Measurements from ENCODE around the gene AP4E1. TPM values are rescaled to one million over a fixed set of nuclear protein-coding genes. Genes with fewer than 3 reads are reported as not detected.

The AP4E1 gene
- total RNA-seq, 1 donor from 2014 or later, result 15.8 TPM

DNA sequence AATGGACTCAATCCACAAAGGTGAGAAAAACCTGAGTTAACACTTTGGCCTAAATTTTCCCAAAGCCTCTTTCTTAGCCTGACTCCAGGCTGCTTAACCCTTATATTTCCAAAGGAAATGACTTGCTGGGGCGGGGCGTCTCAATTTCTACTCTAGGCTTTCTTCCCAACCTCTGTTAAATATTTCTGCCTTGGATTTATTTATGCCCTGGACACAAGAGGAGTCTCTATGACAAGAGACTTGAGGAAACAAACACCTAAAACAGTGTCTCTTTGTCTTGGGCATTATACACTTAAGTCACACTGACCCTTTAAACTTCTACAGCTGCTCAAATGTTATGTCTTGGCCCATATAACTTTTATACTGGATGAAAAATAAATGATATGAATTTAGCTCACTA lies 28.3 kb upstream of the AP4E1 start:
- Mint-ChIP-seq H3K27ac (peak overlapping the region; percentile 88), H3K27me3 (ENCODE audit: insufficient read depth) (no peaks in the 10 kb centered on the region), H3K36me3 (ENCODE audit: low read depth) (peaks cover 4% of the 10 kb centered on the region), H3K9me3 (peaks cover 5% of the 10 kb centered on the region), H3K4me1 (ENCODE audit: low read depth) (peaks cover 78% of the 10 kb centered on the region), H3K4me3 (peak overlapping the region; percentile 65)
- no peak for DNase-seq (ENCODE audit: low spot score)
- intact Hi-C loops (cut with micrococcal nuclease), result loop anchor here (1.0 to 5.0 kb wide), 3 partner anchors 27 to 458 kb away; partner anchors contain the start of genes SPPL2A and USP8

DNA sequence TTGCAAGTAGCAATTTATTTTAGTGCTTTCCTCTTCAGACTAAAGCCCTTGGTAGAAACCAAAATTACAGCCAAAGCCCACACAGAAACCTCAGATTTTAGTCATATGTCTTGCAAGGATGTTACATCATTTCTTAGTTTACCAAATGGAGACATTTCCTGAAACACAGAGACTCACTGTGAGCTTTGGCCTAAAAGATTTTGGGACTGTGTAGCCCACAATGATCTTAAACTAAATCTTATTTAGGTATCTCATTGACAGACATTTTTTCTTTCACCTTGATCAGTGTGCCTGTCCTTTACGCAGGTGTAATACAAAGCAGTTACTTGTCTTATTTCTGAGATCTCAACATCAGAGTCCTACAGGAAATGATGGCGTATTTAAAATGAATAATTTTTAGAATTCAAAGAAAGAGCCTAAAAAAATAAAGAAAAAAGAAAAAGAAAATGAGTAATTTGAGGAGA lies 27.8 kb upstream of the AP4E1 start:
- no peaks in the 10 kb centered on the region for H3K27me3 Mint-ChIP-seq (ENCODE audit: insufficient read depth)
- peaks cover 5% of the 10 kb centered on the region for H3K9me3 Mint-ChIP-seq
- peaks cover 4% of the 10 kb centered on the region for H3K36me3 Mint-ChIP-seq (ENCODE audit: low read depth)
- peaks cover 83% of the 10 kb centered on the region for H3K4me1 Mint-ChIP-seq (ENCODE audit: low read depth)
- intact Hi-C loops (cut with micrococcal nuclease), result loop anchor here (1.0 to 5.0 kb wide), 3 partner anchors 27 to 458 kb away; partner anchors contain the start of genes SPPL2A and USP8
- peak; percentile 29 for DNase-seq (ENCODE audit: low spot score)
- peak overlapping the region; percentile 88 for H3K27ac Mint-ChIP-seq
- peak overlapping the region; percentile 65 for H3K4me3 Mint-ChIP-seq

DNA sequence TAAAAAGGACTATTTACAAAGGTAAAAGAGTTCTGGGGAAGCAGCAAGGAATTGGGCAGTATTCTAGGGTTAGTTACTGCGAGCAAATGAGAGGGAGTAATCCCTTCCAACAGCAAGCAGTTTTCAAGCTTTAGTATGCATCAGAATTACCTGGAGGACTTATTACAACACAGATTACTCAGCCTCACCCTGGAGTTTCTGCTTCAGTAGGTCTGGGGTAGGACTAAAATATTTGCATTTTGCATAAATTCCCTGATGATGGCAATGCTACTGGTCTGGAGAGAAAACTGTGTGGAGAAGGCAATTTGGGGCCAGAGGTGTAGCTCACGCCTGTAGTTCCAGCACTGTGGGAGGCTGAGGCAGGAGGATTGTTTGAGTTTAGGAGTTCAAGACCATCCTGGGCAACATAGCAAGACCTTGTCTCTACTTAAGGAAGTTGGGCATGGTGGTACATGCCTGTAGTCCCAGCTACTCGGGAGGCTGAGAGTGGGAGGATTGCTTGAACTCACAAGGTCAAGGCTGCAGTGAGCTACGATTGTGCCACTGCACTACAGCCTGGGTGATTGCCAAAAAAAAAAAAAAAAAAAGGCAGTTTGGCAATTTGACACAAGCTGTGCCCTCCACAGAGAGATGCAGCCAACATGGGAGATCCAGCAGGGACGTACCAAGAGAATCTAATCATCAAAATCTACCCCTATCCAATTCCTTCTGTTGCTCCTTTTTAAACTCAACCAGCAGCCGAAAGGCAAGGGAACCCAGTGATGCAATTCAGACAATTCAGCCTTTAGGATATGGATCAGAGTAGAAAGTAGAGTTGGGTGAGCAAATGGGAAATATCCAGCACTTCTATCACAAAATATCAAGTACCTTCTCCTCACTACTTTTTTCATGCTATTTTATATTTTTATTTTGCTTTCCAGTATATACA lies 27.1 kb upstream of the AP4E1 start:
- peak overlapping the region; percentile 88 for H3K27ac Mint-ChIP-seq
- H3K9me3 Mint-ChIP-seq, result peaks cover 5% of the 10 kb centered on the region
- no peak for DNase-seq (ENCODE audit: low spot score)
- H3K4me3 Mint-ChIP-seq, result no peak overlapping the region
- H3K4me1 Mint-ChIP-seq (ENCODE audit: low read depth), result peaks cover 89% of the 10 kb centered on the region
- no peaks in the 10 kb centered on the region for H3K27me3 Mint-ChIP-seq (ENCODE audit: insufficient read depth)
- intact Hi-C loops (cut with micrococcal nuclease), result loop anchor here (5.0 kb wide), 1 partner anchor 459 kb away; the partner anchor contains the start of gene USP8
- H3K36me3 Mint-ChIP-seq (ENCODE audit: low read depth), result peaks cover 4% of the 10 kb centered on the region

DNA sequence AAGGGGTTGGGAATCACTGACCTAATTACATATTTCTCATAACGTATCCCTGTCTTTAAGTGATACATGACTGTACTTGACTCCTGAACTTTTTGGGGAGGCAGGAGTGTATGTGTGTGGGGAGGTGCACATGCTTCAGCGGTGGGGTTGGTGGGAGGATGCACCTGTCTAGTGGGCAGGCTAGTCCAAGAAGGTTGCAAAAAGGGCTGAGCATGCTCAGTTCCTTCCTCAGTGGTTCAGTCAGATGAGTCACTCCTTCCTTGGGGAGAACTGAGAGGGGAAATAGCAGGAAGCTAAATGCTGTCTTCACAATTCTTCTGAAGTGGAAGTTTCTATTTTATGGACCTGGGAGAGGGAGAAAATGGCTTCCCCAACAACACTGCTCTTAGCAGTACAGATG lies 24.6 kb upstream of the AP4E1 start:
- DNase-seq (ENCODE audit: low spot score), result peak; percentile 39
- Mint-ChIP-seq H3K27ac (peak overlapping the region; percentile 50), H3K27me3 (ENCODE audit: insufficient read depth) (no peaks in the 10 kb centered on the region)

DNA sequence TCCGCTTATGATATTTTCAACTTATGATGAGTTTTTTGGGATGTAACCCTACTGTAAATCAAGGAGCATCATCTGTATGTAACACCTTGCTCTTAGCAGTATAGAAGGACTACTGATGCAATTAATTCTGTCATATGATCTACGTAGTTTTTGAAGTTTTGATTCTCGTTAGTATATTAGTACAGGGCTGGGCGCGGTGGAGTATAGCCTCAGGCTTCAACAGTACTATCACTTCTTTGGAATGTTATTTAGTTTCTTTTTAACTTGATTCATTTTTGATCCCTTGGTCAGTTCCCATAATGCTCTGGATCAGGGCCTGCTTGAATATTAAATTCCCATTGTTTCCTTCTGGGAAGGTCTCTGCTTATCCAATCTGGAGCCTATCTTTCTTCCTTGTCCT lies 23.9 kb upstream of the AP4E1 start:
- peak overlapping the region; percentile 21 for H3K27ac Mint-ChIP-seq
- H3K36me3 Mint-ChIP-seq (ENCODE audit: low read depth), result peaks cover 2% of the 10 kb centered on the region
- no peak overlapping the region for H3K4me3 Mint-ChIP-seq
- peaks cover 66% of the 10 kb centered on the region for H3K4me1 Mint-ChIP-seq (ENCODE audit: low read depth)
- DNase-seq (ENCODE audit: low spot score), result no peak
- intact Hi-C loops (cut with micrococcal nuclease), result loop anchor here (5.0 kb wide), 1 partner anchor 462 kb away; the partner anchor contains the start of gene USP8
- no peaks in the 10 kb centered on the region for H3K27me3 Mint-ChIP-seq (ENCODE audit: insufficient read depth)
- H3K9me3 Mint-ChIP-seq, result peaks cover 5% of the 10 kb centered on the region

More for the DNA sequence above, 24.6 kb upstream of the AP4E1 start:
- Mint-ChIP-seq H3K4me3 (peak overlapping the region; percentile 24), H3K9me3 (peaks cover 5% of the 10 kb centered on the region), H3K36me3 (ENCODE audit: low read depth) (peaks cover 4% of the 10 kb centered on the region), H3K4me1 (ENCODE audit: low read depth) (peaks cover 73% of the 10 kb centered on the region)
- intact Hi-C loops (cut with micrococcal nuclease), result loop anchor here (5.0 kb wide), 1 partner anchor 462 kb away; the partner anchor contains the start of gene USP8

DNA sequence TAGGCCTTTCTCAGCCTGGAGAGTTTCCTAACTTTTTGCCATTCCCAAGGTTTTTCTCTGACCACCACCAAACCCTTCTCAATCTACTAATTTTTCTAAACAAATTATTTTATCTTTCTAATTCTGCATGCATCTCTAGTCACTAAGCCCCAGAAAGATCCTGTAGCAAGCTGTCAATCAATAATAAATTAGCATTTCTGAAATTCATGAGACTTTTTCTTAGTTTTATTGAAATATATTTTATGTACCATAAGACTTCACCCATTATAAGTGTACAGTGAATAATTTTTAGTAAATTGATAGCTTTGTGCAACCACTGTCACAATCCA lies 22.4 kb upstream of the AP4E1 start:
- peaks cover 51% of the 10 kb centered on the region for H3K4me1 Mint-ChIP-seq (ENCODE audit: low read depth)
- H3K9me3 Mint-ChIP-seq, result peaks cover 9% of the 10 kb centered on the region
- H3K27me3 Mint-ChIP-seq (ENCODE audit: insufficient read depth), result no peaks in the 10 kb centered on the region
- DNase-seq (ENCODE audit: low spot score), result no peak
- H3K27ac Mint-ChIP-seq, result no peak overlapping the region
- no peak overlapping the region for H3K4me3 Mint-ChIP-seq
- peaks cover 2% of the 10 kb centered on the region for H3K36me3 Mint-ChIP-seq (ENCODE audit: low read depth)
- intact Hi-C loops (cut with micrococcal nuclease), result loop anchor here (1.0 kb wide), 2 partner anchors 211 to 232 kb away; no protein-coding TSS in a partner anchor

DNA sequence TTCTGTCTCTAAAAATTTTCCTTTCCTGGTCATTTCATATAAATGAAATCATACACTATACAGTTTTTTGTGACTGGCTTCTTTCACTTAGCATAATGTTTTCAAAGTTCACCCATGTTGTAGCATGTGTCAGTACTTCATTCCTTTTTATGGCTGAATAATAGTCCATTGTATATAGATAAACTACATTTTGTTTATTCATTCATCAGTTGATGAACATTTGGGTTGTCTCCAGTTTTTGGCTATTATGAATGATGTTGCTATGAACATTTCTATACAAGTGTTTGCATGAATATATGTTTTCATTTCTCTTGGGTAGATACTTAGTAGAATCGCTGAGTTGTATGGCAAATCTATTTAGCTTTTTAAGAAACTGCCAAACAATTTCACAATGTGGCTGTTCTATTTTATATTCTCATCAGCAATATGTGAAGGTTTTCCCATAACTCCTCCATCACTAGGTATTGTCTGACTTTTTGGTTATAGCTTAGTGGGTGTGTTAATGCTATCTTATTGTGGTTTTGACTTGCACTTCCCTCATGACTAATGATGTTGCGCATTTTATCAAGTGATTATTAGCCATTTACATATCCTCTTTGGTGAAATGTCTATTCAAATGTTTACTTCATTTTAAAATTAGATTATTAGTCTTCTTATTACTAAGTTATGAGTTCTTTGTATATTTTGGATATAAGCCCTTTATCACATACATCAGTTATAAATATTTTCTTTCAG lies 21.7 kb upstream of the AP4E1 start:
- Mint-ChIP-seq H3K9me3 (peaks cover 14% of the 10 kb centered on the region), H3K4me1 (ENCODE audit: low read depth) (peaks cover 45% of the 10 kb centered on the region), H3K27ac (no peak overlapping the region), H3K4me3 (no peak overlapping the region), H3K27me3 (ENCODE audit: insufficient read depth) (no peaks in the 10 kb centered on the region), H3K36me3 (ENCODE audit: low read depth) (peaks cover 2% of the 10 kb centered on the region)
- intact Hi-C loops (cut with micrococcal nuclease), result loop anchor here (1.0 kb wide), 2 partner anchors 211 to 232 kb away; no protein-coding TSS in a partner anchor
- no peak for DNase-seq (ENCODE audit: low spot score)

DNA sequence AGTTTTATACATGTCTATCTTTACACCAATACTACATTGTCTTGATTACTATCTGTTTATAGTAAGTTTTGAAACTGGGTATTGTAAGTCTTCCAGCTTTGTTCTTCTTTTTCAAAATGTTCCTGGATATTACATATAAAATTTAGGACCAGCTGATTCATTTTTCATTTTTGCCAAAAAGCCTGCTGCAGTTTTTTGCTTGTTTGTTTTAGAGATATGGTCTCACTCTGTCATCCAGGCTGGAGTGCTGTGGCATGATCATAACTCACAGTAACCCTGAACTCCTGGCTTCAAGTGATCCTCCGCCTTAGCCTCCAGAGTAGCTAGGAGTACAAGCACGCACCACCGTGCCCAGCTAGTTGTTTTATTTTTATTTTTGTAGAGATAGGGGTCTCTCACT lies 20.4 kb upstream of the AP4E1 start:
- H3K4me1 Mint-ChIP-seq (ENCODE audit: low read depth), result peaks cover 38% of the 10 kb centered on the region
- no peak for DNase-seq (ENCODE audit: low spot score)
- H3K9me3 Mint-ChIP-seq, result peaks cover 18% of the 10 kb centered on the region
- H3K27ac Mint-ChIP-seq, result no peak overlapping the region
- no peaks in the 10 kb centered on the region for H3K36me3 Mint-ChIP-seq (ENCODE audit: low read depth)
- no peaks in the 10 kb centered on the region for H3K27me3 Mint-ChIP-seq (ENCODE audit: insufficient read depth)
- no peak overlapping the region for H3K4me3 Mint-ChIP-seq
- intact Hi-C loops (cut with micrococcal nuclease), result no loop called here

DNA sequence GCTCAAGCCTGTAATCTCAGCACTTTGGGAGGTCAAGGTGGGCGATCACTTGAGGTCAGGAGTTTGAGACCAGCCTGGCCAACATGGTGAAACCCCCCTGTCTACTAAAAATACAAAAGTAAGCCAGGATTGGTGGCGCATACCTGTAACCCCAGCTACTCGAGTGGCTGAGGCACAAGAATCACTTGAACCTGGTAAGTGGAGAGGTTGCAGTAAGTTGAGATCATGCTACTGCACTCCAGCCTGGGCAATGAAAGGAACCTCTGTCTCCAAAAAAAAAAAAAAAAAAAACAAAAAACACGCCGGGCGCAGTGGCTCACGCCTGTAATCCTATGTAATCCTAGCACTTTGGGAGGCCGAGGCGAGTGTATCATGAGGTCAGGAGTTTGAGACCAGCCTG lies 18.9 kb upstream of the AP4E1 start:
- Mint-ChIP-seq H3K4me3 (no peak overlapping the region), H3K9me3 (peaks cover 23% of the 10 kb centered on the region), H3K4me1 (ENCODE audit: low read depth) (peaks cover 24% of the 10 kb centered on the region), H3K36me3 (ENCODE audit: low read depth) (no peaks in the 10 kb centered on the region), H3K27ac (no peak overlapping the region), H3K27me3 (ENCODE audit: insufficient read depth) (no peaks in the 10 kb centered on the region)
- intact Hi-C loops (cut with micrococcal nuclease), result no loop called here
- no peak for DNase-seq (ENCODE audit: low spot score)

DNA sequence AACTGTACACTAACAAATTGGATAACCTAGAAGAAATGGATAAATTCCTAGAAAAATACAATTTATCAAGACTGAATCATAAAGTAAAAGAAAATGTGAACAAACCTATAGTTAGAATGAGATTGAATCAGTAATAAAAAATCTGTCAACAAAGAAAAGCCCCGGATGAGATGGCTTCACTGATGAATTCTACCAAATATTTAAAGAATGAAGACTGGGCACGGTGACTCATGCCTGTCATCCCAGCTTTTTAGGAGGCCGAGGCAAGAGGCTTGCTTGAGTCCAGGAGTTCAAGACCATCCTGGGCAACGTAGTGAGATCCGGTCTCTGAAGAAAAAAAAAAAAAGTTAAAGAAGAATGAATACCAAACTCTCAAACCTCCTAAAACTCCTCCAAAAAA lies 17.7 kb upstream of the AP4E1 start:
- no peak overlapping the region for H3K27ac Mint-ChIP-seq
- H3K9me3 Mint-ChIP-seq, result peaks cover 23% of the 10 kb centered on the region
- no peak overlapping the region for H3K4me3 Mint-ChIP-seq
- intact Hi-C loops (cut with micrococcal nuclease), result no loop called here
- DNase-seq (ENCODE audit: low spot score), result no peak
- peaks cover 12% of the 10 kb centered on the region for H3K4me1 Mint-ChIP-seq (ENCODE audit: low read depth)
- H3K27me3 Mint-ChIP-seq (ENCODE audit: insufficient read depth), result no peaks in the 10 kb centered on the region
- no peaks in the 10 kb centered on the region for H3K36me3 Mint-ChIP-seq (ENCODE audit: low read depth)

DNA sequence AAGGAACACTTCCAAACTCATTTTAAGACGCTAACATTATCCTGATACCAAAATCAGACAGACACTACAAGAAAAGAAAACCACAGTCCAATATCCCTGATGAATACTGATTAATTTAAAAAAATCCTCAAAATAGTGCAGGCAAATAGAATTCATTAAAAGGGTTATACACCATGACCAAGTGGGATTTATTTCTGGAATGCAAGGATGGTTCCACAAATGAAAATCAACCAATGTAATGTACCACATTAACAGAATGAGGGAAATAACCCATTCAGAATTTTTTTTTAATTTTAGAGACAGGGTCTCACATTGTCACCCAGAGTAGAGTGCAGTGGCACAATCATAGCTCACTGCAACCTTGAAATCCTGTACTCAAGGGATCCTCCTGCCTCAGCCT lies 17.3 kb upstream of the AP4E1 start:
- no peak overlapping the region for H3K27ac Mint-ChIP-seq
- peaks cover 23% of the 10 kb centered on the region for H3K9me3 Mint-ChIP-seq
- no peaks in the 10 kb centered on the region for H3K36me3 Mint-ChIP-seq (ENCODE audit: low read depth)
- H3K27me3 Mint-ChIP-seq (ENCODE audit: insufficient read depth), result peaks cover 2% of the 10 kb centered on the region
- intact Hi-C loops (cut with micrococcal nuclease), result no loop called here
- H3K4me3 Mint-ChIP-seq, result no peak overlapping the region
- H3K4me1 Mint-ChIP-seq (ENCODE audit: low read depth), result peaks cover 8% of the 10 kb centered on the region
- DNase-seq (ENCODE audit: low spot score), result no peak

DNA sequence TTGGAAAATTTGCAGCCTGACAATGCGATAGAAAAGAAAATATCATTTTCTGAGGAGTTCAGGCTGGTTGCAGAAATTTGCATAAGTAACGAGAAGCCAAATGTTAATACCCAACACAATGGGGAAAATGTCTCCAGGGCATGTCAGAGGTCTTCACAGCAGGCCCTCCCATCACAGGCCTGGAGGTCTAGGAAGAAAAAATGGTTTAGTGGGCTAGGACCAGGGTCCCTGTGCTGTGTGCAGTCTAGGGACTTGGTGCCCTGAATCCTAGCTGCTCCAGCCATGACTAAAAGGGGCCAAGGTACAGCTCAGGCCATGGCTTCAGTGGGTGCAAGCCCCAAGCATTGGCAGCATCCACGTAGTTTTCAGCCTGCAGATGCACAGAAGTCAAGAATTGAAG lies 14.5 kb upstream of the AP4E1 start:
- Mint-ChIP-seq H3K36me3 (ENCODE audit: low read depth) (no peaks in the 10 kb centered on the region), H3K27ac (no peak overlapping the region), H3K27me3 (ENCODE audit: insufficient read depth) (peaks cover 5% of the 10 kb centered on the region), H3K4me1 (ENCODE audit: low read depth) (no peaks in the 10 kb centered on the region), H3K9me3 (peaks cover 23% of the 10 kb centered on the region), H3K4me3 (no peak overlapping the region)
- intact Hi-C loops (cut with micrococcal nuclease), result no loop called here
- no peak for DNase-seq (ENCODE audit: low spot score)
